Effector memory CD8-positive, alpha-beta T cell (primary cell): ENCODE results near the gene LRIG2.

Experiments used
- ATAC-seq: fragments of 150-1000 bp; cut with Tn5 transposase; replicated peaks from 2 replicates; pipeline ENCODE4 v1.10.0; 2021; ENCODE audit warnings: mild to moderate bottlenecking, moderate library complexity
- DNase-seq, 3 experiments: peaks; one replicate each; pipeline ENCODE4 v3.0.0; 2021
- H3K27ac Mint-ChIP-seq, 2 donors: one replicate each; pipeline ENCODE4 v1.8.0; 2022; ENCODE audit warnings: mild to moderate bottlenecking in 2 of 2, mixed read lengths in 2 of 2, moderate library complexity in 2 of 2
- H3K27me3 Mint-ChIP-seq, 2 donors: one replicate each; pipeline ENCODE4 v1.8.0; 2022; ENCODE audit warnings: mixed read lengths in 2 of 2
- H3K36me3 Mint-ChIP-seq: one replicate; pipeline ENCODE4 v1.8.0; 2022; ENCODE audit warnings: mild to moderate bottlenecking, moderate library complexity, mixed read lengths; ENCODE audit not compliant: insufficient read depth
- H3K4me1 Mint-ChIP-seq, 2 donors: one replicate each; pipeline ENCODE4 v1.8.0; 2022; ENCODE audit warnings: low read depth in 2 of 2, mixed read lengths in 2 of 2
- H3K4me3 Mint-ChIP-seq, 2 donors: one replicate each; pipeline ENCODE4 v1.8.0; 2022; ENCODE audit warnings: mild to moderate bottlenecking in 2 of 2, mixed read lengths in 2 of 2, moderate library complexity in 2 of 2
- H3K9me3 Mint-ChIP-seq, 2 donors: one replicate each; pipeline ENCODE4 v1.8.0; 2022; ENCODE audit warnings: mixed read lengths in 2 of 2

Gene LRIG2

DNA sequence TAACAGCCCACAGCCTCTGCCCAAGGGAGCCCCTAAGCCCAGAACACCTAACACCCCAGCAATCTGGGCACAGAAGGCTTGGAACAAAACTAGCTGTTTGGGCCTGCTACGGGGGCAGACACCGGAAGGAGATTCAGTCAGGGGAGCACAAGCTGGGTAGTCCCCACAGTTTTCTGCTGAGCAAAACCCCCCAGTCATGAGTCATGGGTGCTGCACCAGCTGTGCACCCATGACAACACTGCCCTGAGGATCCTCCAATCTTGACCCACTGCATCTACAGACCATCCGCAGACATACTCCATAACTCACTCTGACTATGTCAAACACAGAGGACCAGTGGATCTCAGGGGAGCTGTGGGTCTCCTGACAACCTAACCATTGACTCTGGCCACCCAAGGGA, 105.1 kb downstream of the LRIG2 start:
- H3K27me3 Mint-ChIP-seq, result peaks cover 62 to 83% of the 10 kb centered on the region in 2 donors
- no peaks in the 10 kb centered on the region for H3K4me1 Mint-ChIP-seq
- DNase-seq (no peak), ATAC-seq (no peak)
- H3K27ac Mint-ChIP-seq, result no peak overlapping the region
- H3K36me3 Mint-ChIP-seq, result no peaks in the 10 kb centered on the region
- H3K9me3 Mint-ChIP-seq, result no peaks in the 10 kb centered on the region
- H3K4me3 Mint-ChIP-seq, result no peak overlapping the region

DNA sequence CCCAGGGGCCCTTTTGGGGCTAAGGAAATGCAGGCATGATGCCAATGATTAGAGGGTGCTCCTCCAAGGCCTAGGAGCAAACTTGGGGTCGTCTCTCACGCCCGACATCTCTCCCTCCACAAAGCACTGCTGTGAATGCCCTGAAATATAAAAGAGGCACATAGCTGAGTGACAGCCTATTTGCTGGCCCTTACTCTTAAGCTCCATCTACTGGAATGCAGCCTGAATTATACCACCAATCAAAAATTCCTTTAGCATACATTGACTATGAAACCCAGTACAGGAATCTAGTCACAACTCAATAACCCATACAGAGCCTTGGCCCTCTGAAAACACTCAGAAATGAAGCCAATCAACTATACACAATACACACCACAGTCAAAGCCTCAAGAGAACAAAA, 105.5 kb downstream of the LRIG2 start:
- no peak for DNase-seq
- Mint-ChIP-seq H3K27me3 (peaks cover 66 to 84% of the 10 kb centered on the region in 2 donors), H3K27ac (no peak overlapping the region), H3K4me3 (no peak overlapping the region), H3K9me3 (no peaks in the 10 kb centered on the region), H3K4me1 (no peaks in the 10 kb centered on the region), H3K36me3 (no peaks in the 10 kb centered on the region)
- ATAC-seq, result no peak
